K562 (cell line): Measurements from ENCODE around the gene HOXA5. TPM values are rescaled to one million over a fixed set of nuclear protein-coding genes. Genes with fewer than 3 reads are reported as not detected.

Experiments
- ATAC-seq: fragments of 200-7000 bp; cut with Tn5 transposase; 3 replicates; pipeline ENCODE4 v1.9.1; 2020; ENCODE audit warnings: moderate library complexity
- BruUV-seq: library from RNA; stranded (reverse); fragments of 400-500 nt; replicated peaks from 2 replicates; lab custom pipeline; 2021; lab: Mats Ljungman, UMichigan
- CTCF ChIA-PET: fragments of 300-600 bp; formaldehyde crosslinking; extraction: SDS; loops from one replicate; lab custom pipeline; 2021; ENCODE audit warnings: low intra/inter-chr PET ratio; lab: Yijun Ruan, JAX
- POLR2A ChIA-PET: fragments of 300-600, 350-650 bp; sonication (Branson Sonifier 250); formaldehyde crosslinking; extraction: SDS; loops from one replicate; lab custom pipeline; 2021; ENCODE audit warnings: antibody characterized with exemption, inconsistent platforms; lab: Yijun Ruan, JAX
- DNase-seq, 4 experiments: peaks; one replicate each; pipeline versions ENCODE4 v3.0.0 to v3.0.0-alpha.2; 2011 to 2018; ENCODE audit warnings: low spot score in 3 of 4, mixed read lengths in 3 of 4; ENCODE audit errors: extremely low read depth in 1 of 4
- FAIRE-seq: peaks from 2 replicates; lab custom pipeline; 2011; peaks lifted over from hg19 to GRCh38; lab: Jason Lieb, UNC
- H2AFZ ChIP-seq: 2 replicates; pipeline ENCODE4 v1.6.0; 2011; ENCODE audit warnings: low read depth, low read length, control low read depth, inconsistent platforms
- H3K27ac ChIP-seq: fragments of 200-600 bp; 3 replicates; pipeline ENCODE4 v1.8.0; 2011; ENCODE audit warnings: low read depth, mild to moderate bottlenecking, control low read depth, inconsistent platforms, low read length, moderate library complexity, mixed read lengths; ENCODE audit errors: extremely low read depth
- H3K27me3 ChIP-seq, 2 experiments: fragments of 300-600 bp in 1 of 2; 2 replicates in 1 of 2; 3 replicates in 1 of 2; pipeline versions ENCODE4 v1.6.0 to v1.8.0; 2011; ENCODE audit warnings: inconsistent platforms in 2 of 2, low read length in 2 of 2, mild to moderate bottlenecking in 1 of 2, mixed read lengths in 1 of 2, moderate library complexity in 1 of 2; ENCODE audit not compliant: control insufficient read depth in 2 of 2, insufficient read depth in 2 of 2
- H3K36me3 ChIP-seq: fragments of 300-600 bp; 3 replicates; pipeline ENCODE4 v1.8.0; 2011; ENCODE audit warnings: mild to moderate bottlenecking, low read length, inconsistent platforms; ENCODE audit not compliant: control insufficient read depth, insufficient read depth
- H3K4me1 ChIP-seq, 2 experiments: fragments of 200-600 bp in 1 of 2; replicated peaks in 1 of 2; 2 replicates in 1 of 2; 3 replicates in 1 of 2; pipeline versions ENCODE4 v1.5.1 to v1.8.0; 2011; ENCODE audit warnings: inconsistent platforms in 2 of 2, low read length in 2 of 2, mild to moderate bottlenecking in 1 of 2, mixed read lengths in 1 of 2, moderate library complexity in 1 of 2; ENCODE audit not compliant: control insufficient read depth in 2 of 2, insufficient read depth in 2 of 2
- H3K4me2 ChIP-seq: 2 replicates; pipeline ENCODE4 v1.6.1; 2011; ENCODE audit warnings: low read length, control low read depth, inconsistent platforms, mixed read lengths; ENCODE audit not compliant: insufficient read depth
- H3K4me3 ChIP-seq: fragments of 200-600 bp; sonication (generic), shearing (Covaris generic); 2 replicates; pipeline ENCODE4 v1.5.1; 2016; ENCODE audit warnings: control low read depth, inconsistent platforms
- H3K79me2 ChIP-seq: fragments of 200-600 bp; 3 replicates; pipeline ENCODE4 v1.8.0; 2011; ENCODE audit warnings: low read length, inconsistent platforms; ENCODE audit not compliant: control insufficient read depth, insufficient read depth
- H3K9ac ChIP-seq, 2 experiments: 2 replicates each; pipeline versions ENCODE4 v1.6.0 to v1.6.1; 2011; ENCODE audit warnings: low read depth in 2 of 2, low read length in 2 of 2, control low read depth in 1 of 2, inconsistent platforms in 1 of 2, mild to moderate bottlenecking in 1 of 2, mixed read lengths in 1 of 2; ENCODE audit not compliant: insufficient read depth in 1 of 2
- H3K9me1 ChIP-seq: one replicate; pipeline ENCODE4 v1.6.0; 2011; ENCODE audit warnings: inconsistent platforms, mild to moderate bottlenecking, low read length, moderate library complexity; ENCODE audit not compliant: control insufficient read depth, insufficient read depth
- H3K9me3 ChIP-seq: replicated peaks from 2 replicates; pipeline ENCODE4 v1.5.1; 2011; ENCODE audit warnings: low read depth, low read length, inconsistent platforms; ENCODE audit not compliant: control insufficient read depth, insufficient read depth
- H4K20me1 ChIP-seq: replicated peaks from 2 replicates; pipeline ENCODE4 v1.6.1; 2011; ENCODE audit warnings: low read length, inconsistent platforms, mixed read lengths; ENCODE audit not compliant: control insufficient read depth, insufficient read depth
- ELK3 ChIP-seq: fragments of 450-650 bp; formaldehyde crosslinking; IDR thresholded peaks from 2 replicates; pipeline ENCODE4 v1.4.0; 2020; ENCODE audit warnings: mild to moderate bottlenecking
- HDAC2 ChIP-seq: fragments of 450-650 bp; IDR thresholded peaks from 2 replicates; pipeline ENCODE4 v1.6.1; 2016; ENCODE audit warnings: mild to moderate bottlenecking
- KDM5B ChIP-seq: fragments of 200-600 bp; sonication (generic); IDR thresholded peaks from 2 replicates; pipeline ENCODE4 v1.6.1; 2012; ENCODE audit warnings: low read depth, mild to moderate bottlenecking, moderate library complexity, low read length, control low read depth, inconsistent platforms; ENCODE audit not compliant: insufficient replicate concordance
- SUPT5H ChIP-seq: fragments of 450-650 bp; IDR thresholded peaks from 2 replicates; pipeline ENCODE4 v1.6.1; 2016
- ZNF395 ChIP-seq: fragments of 200-800 bp; sonication (Bioruptor generic); IDR thresholded peaks from 2 replicates; pipeline ENCODE4 v1.6.1; 2017; ENCODE audit warnings: missing genetic modification characterization, missing compliant biosample characterization
- ZNF764 ChIP-seq: fragments of 250-450 bp; sonication (Bioruptor Pico); IDR thresholded peaks from 2 replicates; pipeline ENCODE4 v1.4.0; 2020; ENCODE audit warnings: low read depth, mild to moderate bottlenecking, moderate library complexity
- WGBS: fragments of 100-300 bp; shearing (Covaris generic); methylation state at CpG from one replicate; pipeline ENCODE4 v1.1.6; 2016; ENCODE audit warnings: low coverage, mixed read lengths; ENCODE audit not compliant: insufficient coverage; ENCODE audit errors: missing lambda C conversion rate; 5-methylcytosine and 5-hydroxymethylcytosine counted together
- in situ Hi-C: fragments of 300-500 bp; cut with MboI; formaldehyde crosslinking; loops from 4 replicates; pipeline ENCODE4 v1.15.0; 2018; ENCODE audit warnings: inconsistent platforms, mixed read lengths
- intact Hi-C: fragments of 100-400 bp; cut with micrococcal nuclease; formaldehyde crosslinking; loops from 2 replicates; pipeline ENCODE4 v1.14.2; 2022
- polyA plus RNA-seq, 8 experiments: library from polyadenylated mRNA; depleted of rRNA in 4 of 8; stranded (reverse) in 5 of 8; unstranded in 3 of 8; fragments of >200 nt; fragmentation: Nextera tagmentation in 2 of 8; fragmentation: Illumina TruSeq in 1 of 8; extraction: Ambion mirVana in 2 of 8; extraction: Trizol in 1 of 8; gene quantifications; 2 replicates each; pipeline versions ENCODE4 v1.2.1 to v1.2.3, GENCODE V29; 2011 to 2014; ENCODE audit warnings: inconsistent platforms in 1 of 8, missing spikeins in 1 of 8
- total RNA-seq, 7 experiments: library from RNA; depleted of rRNA in 6 of 7; stranded (reverse); fragments of >200 nt in 6 of 7; fragmentation: Illumina TruSeq in 2 of 7; extraction: Trizol in 2 of 7; gene quantifications; 2 replicates each; pipeline versions ENCODE4 v1.2.1 to v1.2.3, GENCODE V29; 2011 to 2021; ENCODE audit warnings: low replicate concordance in 1 of 7

HOXA5 gene
- total and polyA plus RNA-seq, 9 of the 15 experiments (the other 6 are each of a cell fraction or from before 2014, with no cell fraction given): 0.13 TPM; not detected in 8

GRCh38 chr7:27091941-27092818 is 51.3 kb downstream of the HOXA5 start:
- Histone ChIP-seq H2AFZ (no peak overlapping the region), H3K27ac (no peak overlapping the region), H3K9me1 (no peaks in the 10 kb centered on the region), H3K79me2 (no peaks in the 10 kb centered on the region), H3K9ac (no peak overlapping the region), H3K4me3 (no peak overlapping the region), H3K9me3 (no peaks in the 10 kb centered on the region), H3K36me3 (no peaks in the 10 kb centered on the region), H3K4me2 (no peak overlapping the region), H3K27me3 (peaks cover 27 to 48% of the 10 kb centered on the region in 2 experiments), H4K20me1 (no peaks in the 10 kb centered on the region), H3K4me1 (peaks cover 0 to 20% of the 10 kb centered on the region in 2 experiments; a peak in 2 of 5 replicates)
- BruUV-seq: no TSS peak
- ChIA-PET POLR2A (interaction anchor here (0.8 kb wide), 1 partner anchor 9 kb away, joined by 7 read pairs; no protein-coding TSS in a partner anchor), CTCF (no interaction called here)
- WGBS: 3% methylated on average over 9 of the region's 9 CpGs
- no peak for ATAC-seq
- TF ChIP-seq ZNF764 (CRISPR knock-in tag) (no peak), ELK3 (CRISPR knock-in tag) (no peak), ZNF395 (CRISPR knock-in tag) (no peak), HDAC2 (no peak), SUPT5H (no peak), KDM5B (no peak)
- in situ Hi-C loops (no loop called here), intact Hi-C loops (no loop called here)
- no peak for FAIRE-seq
- DNase-seq: no peak
